Neural cell (in vitro differentiated cells): ENCODE measurements around the gene GALNT2. TPM values are rescaled to one million over a fixed set of nuclear protein-coding genes. Genes with fewer than 3 reads are reported as not detected.

Experiments
- H2AFZ ChIP-seq: fragments of 200-600, 300-800 bp; sonication (generic), shearing (Covaris generic); 2 replicates; pipeline ENCODE4 v1.6.0; 2014; ENCODE audit warnings: low read depth, mild to moderate bottlenecking, antibody characterized with exemption, low read length, moderate library complexity
- H3F3A ChIP-seq: fragments of 200-600 bp; shearing (Covaris generic); 2 replicates; pipeline ENCODE4 v1.6.1; 2016; ENCODE audit warnings: mild to moderate bottlenecking, moderate library complexity, mixed read lengths, antibody characterized with exemption, low read length; ENCODE audit not compliant: insufficient read depth, poor library complexity, severe bottlenecking
- H3K27ac ChIP-seq: fragments of 200-600, 300-800 bp; sonication (generic), shearing (Covaris generic); 2 replicates; pipeline ENCODE4 v1.5.1; 2014; ENCODE audit warnings: mild to moderate bottlenecking, low read length, moderate library complexity
- H3K27me3 ChIP-seq: fragments of 300-800, 200-600 bp; sonication (generic), shearing (Covaris generic); 2 replicates; pipeline ENCODE4 v1.6.0; 2014; ENCODE audit warnings: mild to moderate bottlenecking, low read depth, low read length, moderate library complexity; ENCODE audit not compliant: insufficient read depth
- H3K36me3 ChIP-seq: fragments of 300-800, 200-600 bp; sonication (generic), shearing (Covaris generic); 2 replicates; pipeline ENCODE4 v1.5.1; 2014; ENCODE audit warnings: mild to moderate bottlenecking, antibody characterized with exemption, low read length, moderate library complexity; ENCODE audit not compliant: insufficient read depth
- H3K4me2 ChIP-seq: fragments of 300-800, 200-600 bp; sonication (generic), shearing (Covaris generic); 2 replicates; pipeline ENCODE4 v1.6.0; 2014; ENCODE audit warnings: mild to moderate bottlenecking, low read length
- H3K4me3 ChIP-seq: fragments of 300-800, 200-600 bp; sonication (generic), shearing (Covaris generic); 2 replicates; pipeline ENCODE4 v1.5.1; 2014; ENCODE audit warnings: mild to moderate bottlenecking, low read length, moderate library complexity
- H3K79me2 ChIP-seq: fragments of 200-600 bp; shearing (Covaris generic); replicated peaks from 2 replicates; pipeline ENCODE4 v1.6.0; 2014; ENCODE audit warnings: mild to moderate bottlenecking, low read length, moderate library complexity; ENCODE audit not compliant: insufficient read depth
- H3K9ac ChIP-seq: fragments of 300-800, 200-600 bp; sonication (generic), shearing (Covaris generic); 2 replicates; pipeline ENCODE4 v1.6.1; 2016; ENCODE audit warnings: mild to moderate bottlenecking, low read length, mixed read lengths
- H3K9me2 ChIP-seq: fragments of 200-600 bp; shearing (Covaris generic); 2 replicates; pipeline ENCODE4 v1.6.1; 2016; ENCODE audit warnings: mild to moderate bottlenecking, low read length, mixed read lengths; ENCODE audit not compliant: insufficient read depth
- H3K9me3 ChIP-seq: fragments of 200-600, 300-800 bp; sonication (generic), shearing (Covaris generic); 2 replicates; pipeline ENCODE4 v1.6.1; 2016; ENCODE audit warnings: mild to moderate bottlenecking, mixed run types, low read length, moderate library complexity, mixed read lengths
- H4K20me1 ChIP-seq: fragments of 200-600 bp; shearing (Covaris generic); 2 replicates; pipeline ENCODE4 v1.6.1; 2016; ENCODE audit warnings: mild to moderate bottlenecking, mixed run types; ENCODE audit not compliant: insufficient read depth
- EP300 ChIP-seq: fragments of 450-650 bp; conservative IDR thresholded peaks from 2 replicates; pipeline ENCODE4 v1.6.1; 2014; ENCODE audit warnings: antibody characterized with exemption, mild to moderate bottlenecking, moderate library complexity; ENCODE audit not compliant: poor library complexity, severe bottlenecking
- EZH2 ChIP-seq: fragments of 200-600, 300-800 bp; shearing (Covaris generic), sonication (generic); IDR thresholded peaks from 2 replicates; pipeline ENCODE4 v1.6.1; 2014; ENCODE audit warnings: antibody characterized with exemption, low read length, borderline replicate concordance, mild to moderate bottlenecking; ENCODE audit not compliant: insufficient read depth, poor library complexity, severe bottlenecking
- MXI1 ChIP-seq: fragments of 450-650 bp; conservative IDR thresholded peaks from 2 replicates; pipeline ENCODE4 v1.6.1; 2014; ENCODE audit warnings: antibody characterized with exemption, mild to moderate bottlenecking; ENCODE audit not compliant: poor library complexity, severe bottlenecking
- POLR2AphosphoS5 ChIP-seq: IDR thresholded peaks from 2 replicates; pipeline ENCODE4 v1.6.1; 2012
- RAD21 ChIP-seq: fragments of 450-650 bp; conservative IDR thresholded peaks from 2 replicates; pipeline ENCODE4 v1.6.1; 2014; ENCODE audit warnings: antibody characterized with exemption, mild to moderate bottlenecking, moderate library complexity
- SMC3 ChIP-seq: fragments of 450-650 bp; conservative IDR thresholded peaks from 2 replicates; pipeline ENCODE4 v1.6.1; 2014; ENCODE audit warnings: antibody characterized with exemption, mild to moderate bottlenecking, moderate library complexity; ENCODE audit not compliant: poor library complexity
- TAF1 ChIP-seq: IDR thresholded peaks from 2 replicates; pipeline ENCODE4 v1.6.1; 2012; ENCODE audit warnings: low read depth
- polyA plus RNA-seq: library from polyadenylated mRNA; depleted of rRNA; stranded (reverse); fragments of >200 nt; gene quantifications from 2 replicates; pipeline ENCODE4 v1.2.3, GENCODE V29; 2014
- TF ChIP-seq, protein P1 (sequence below): IDR thresholded peaks from 2 replicates; pipeline ENCODE4 v1.6.1; 2012; ENCODE audit warnings: borderline replicate concordance
- TF ChIP-seq, protein P2 (sequence below): fragments of 450-650 bp; IDR thresholded peaks from 2 replicates; pipeline ENCODE4 v1.5.1; 2014; ENCODE audit warnings: antibody characterized with exemption, mild to moderate bottlenecking, moderate library complexity; ENCODE audit not compliant: poor library complexity, severe bottlenecking

The GALNT2 gene
- polyA plus RNA-seq, 1 donor from 2014 or later = 38.8 TPM

DNA sequence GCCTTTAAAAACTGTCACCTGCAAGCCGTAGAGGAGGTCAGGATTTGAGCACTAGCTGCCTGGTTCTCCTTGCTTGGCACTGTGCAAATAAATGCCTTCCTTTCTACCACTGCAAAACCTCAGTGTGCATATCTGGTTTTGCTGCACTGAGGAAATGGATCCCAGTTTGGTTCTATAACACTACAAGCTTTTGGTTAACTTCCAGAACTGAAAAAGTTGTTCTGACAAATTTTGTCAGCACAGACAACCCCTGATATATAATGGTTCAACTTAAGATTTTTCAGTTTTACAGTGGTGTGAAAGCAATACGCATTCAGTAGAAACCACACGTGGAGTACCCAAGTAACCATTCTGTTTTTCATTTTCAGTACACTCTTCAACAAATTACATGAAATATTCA, 29.8 kb upstream of the GALNT2 start:
- Histone ChIP-seq H3K27me3 (no peaks in the 10 kb centered on the region), H3K4me3 (no peak overlapping the region), H3K4me2 (no peak overlapping the region), H4K20me1 (no peaks in the 10 kb centered on the region), H3K9me3 (no peaks in the 10 kb centered on the region), H3K27ac (no peak overlapping the region), H3K9me2 (no peaks in the 10 kb centered on the region), H3F3A (no peaks in the 10 kb centered on the region), H3K9ac (no peak overlapping the region), H2AFZ (no peak overlapping the region), H3K79me2 (no peaks in the 10 kb centered on the region), H3K36me3 (no peaks in the 10 kb centered on the region)
- TF ChIP-seq POLR2AphosphoS5 (no peak), SMC3 (no peak), TAF1 (no peak), RAD21 (no peak), MXI1 (no peak), EZH2 (no peak), EP300 (no peak)
- TF ChIP-seq, protein P1, sequence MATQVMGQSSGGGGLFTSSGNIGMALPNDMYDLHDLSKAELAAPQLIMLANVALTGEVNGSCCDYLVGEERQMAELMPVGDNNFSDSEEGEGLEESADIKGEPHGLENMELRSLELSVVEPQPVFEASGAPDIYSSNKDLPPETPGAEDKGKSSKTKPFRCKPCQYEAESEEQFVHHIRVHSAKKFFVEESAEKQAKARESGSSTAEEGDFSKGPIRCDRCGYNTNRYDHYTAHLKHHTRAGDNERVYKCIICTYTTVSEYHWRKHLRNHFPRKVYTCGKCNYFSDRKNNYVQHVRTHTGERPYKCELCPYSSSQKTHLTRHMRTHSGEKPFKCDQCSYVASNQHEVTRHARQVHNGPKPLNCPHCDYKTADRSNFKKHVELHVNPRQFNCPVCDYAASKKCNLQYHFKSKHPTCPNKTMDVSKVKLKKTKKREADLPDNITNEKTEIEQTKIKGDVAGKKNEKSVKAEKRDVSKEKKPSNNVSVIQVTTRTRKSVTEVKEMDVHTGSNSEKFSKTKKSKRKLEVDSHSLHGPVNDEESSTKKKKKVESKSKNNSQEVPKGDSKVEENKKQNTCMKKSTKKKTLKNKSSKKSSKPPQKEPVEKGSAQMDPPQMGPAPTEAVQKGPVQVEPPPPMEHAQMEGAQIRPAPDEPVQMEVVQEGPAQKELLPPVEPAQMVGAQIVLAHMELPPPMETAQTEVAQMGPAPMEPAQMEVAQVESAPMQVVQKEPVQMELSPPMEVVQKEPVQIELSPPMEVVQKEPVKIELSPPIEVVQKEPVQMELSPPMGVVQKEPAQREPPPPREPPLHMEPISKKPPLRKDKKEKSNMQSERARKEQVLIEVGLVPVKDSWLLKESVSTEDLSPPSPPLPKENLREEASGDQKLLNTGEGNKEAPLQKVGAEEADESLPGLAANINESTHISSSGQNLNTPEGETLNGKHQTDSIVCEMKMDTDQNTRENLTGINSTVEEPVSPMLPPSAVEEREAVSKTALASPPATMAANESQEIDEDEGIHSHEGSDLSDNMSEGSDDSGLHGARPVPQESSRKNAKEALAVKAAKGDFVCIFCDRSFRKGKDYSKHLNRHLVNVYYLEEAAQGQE = no peak
- TF ChIP-seq, protein P2, sequence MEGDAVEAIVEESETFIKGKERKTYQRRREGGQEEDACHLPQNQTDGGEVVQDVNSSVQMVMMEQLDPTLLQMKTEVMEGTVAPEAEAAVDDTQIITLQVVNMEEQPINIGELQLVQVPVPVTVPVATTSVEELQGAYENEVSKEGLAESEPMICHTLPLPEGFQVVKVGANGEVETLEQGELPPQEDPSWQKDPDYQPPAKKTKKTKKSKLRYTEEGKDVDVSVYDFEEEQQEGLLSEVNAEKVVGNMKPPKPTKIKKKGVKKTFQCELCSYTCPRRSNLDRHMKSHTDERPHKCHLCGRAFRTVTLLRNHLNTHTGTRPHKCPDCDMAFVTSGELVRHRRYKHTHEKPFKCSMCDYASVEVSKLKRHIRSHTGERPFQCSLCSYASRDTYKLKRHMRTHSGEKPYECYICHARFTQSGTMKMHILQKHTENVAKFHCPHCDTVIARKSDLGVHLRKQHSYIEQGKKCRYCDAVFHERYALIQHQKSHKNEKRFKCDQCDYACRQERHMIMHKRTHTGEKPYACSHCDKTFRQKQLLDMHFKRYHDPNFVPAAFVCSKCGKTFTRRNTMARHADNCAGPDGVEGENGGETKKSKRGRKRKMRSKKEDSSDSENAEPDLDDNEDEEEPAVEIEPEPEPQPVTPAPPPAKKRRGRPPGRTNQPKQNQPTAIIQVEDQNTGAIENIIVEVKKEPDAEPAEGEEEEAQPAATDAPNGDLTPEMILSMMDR = no peak

DNA sequence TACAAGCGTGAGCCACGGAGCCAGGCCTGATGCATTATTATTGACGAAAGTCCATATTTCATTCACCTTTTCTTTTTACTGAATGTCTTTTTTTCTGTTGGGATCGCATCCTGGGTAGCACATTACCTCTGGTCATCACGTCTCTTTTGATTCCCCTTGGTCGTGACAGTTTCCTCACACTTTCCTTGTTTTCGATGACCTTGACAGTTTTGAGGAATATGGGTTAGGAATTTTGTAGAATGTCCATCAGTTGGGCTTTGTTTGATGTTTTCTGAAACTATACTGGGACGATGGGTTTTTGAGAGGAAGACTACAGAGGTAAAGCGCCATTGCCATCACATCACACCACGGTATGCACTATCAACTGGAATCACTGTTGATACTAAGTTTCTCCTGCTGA, 26.6 kb upstream of the GALNT2 start:
- TF ChIP-seq EZH2 = no peak
- TF ChIP-seq RAD21 = no peak
- no peak for TF ChIP-seq SMC3
- TF ChIP-seq MXI1 = no peak
- no peak for TF ChIP-seq POLR2AphosphoS5
- TF ChIP-seq, protein P2 = no peak
- no peak for TF ChIP-seq TAF1
- no peak for TF ChIP-seq EP300
- TF ChIP-seq, protein P1 = no peak
- H2AFZ ChIP-seq = no peak overlapping the region
- H4K20me1 ChIP-seq = no peaks in the 10 kb centered on the region
- H3K79me2 ChIP-seq = no peaks in the 10 kb centered on the region
- no peak overlapping the region for H3K27ac ChIP-seq
- no peaks in the 10 kb centered on the region for H3K9me3 ChIP-seq
- H3K36me3 ChIP-seq = no peaks in the 10 kb centered on the region
- H3K9ac ChIP-seq = no peak overlapping the region
- H3F3A ChIP-seq = no peaks in the 10 kb centered on the region
- H3K9me2 ChIP-seq = no peaks in the 10 kb centered on the region
- no peaks in the 10 kb centered on the region for H3K27me3 ChIP-seq
- no peak overlapping the region for H3K4me2 ChIP-seq
- H3K4me3 ChIP-seq = no peak overlapping the region
